Esophagus muscularis mucosa (tissue), 3 donors: ENCODE data around the gene P2RY8.

Experiments
- CTCF ChIP-seq, 3 experiments: fragments of 200-600 bp in 2 of 3; fragments of 450-650 bp in 1 of 3; sonication (generic) in 2 of 3; IDR thresholded peaks; one replicate each; pipeline ENCODE4 v1.5.1; 2017 to 2019; ENCODE audit warnings: antibody characterized with exemption in 3 of 3, mild to moderate bottlenecking in 2 of 3, moderate library complexity in 1 of 3
- POLR2A ChIP-seq: fragments of 450-650 bp; IDR thresholded peaks from one replicate; pipeline ENCODE4 v1.6.1; 2017; ENCODE audit warnings: antibody characterized with exemption, moderate library complexity, mild to moderate bottlenecking, low read depth

GRCh38 chrX:1430451-1430850 lies 106.5 kb downstream of the P2RY8 start:
- TF ChIP-seq POLR2A (no peak), CTCF (IDR thresholded peaks at IDR 0.05) (no peak)
